A549 (cell line): Measurements from ENCODE around the gene SLC43A3. TPM values are rescaled to one million over a fixed set of nuclear protein-coding genes. Genes with fewer than 3 reads are reported as not detected.

ENCODE experiments used
- ATAC-seq, 2 experiments: fragments of 200-7000 bp in 1 of 2; fragments of >200 bp in 1 of 2; cut with Nextera tagmentation in 1 of 2; cut with Tn5 transposase in 1 of 2; 3 replicates each; pipeline versions ENCODE4 v1.8.0 to v1.9.1; 2018 to 2020; ENCODE audit warnings: mild to moderate bottlenecking in 1 of 2, moderate library complexity in 1 of 2
- CTCF ChIA-PET: fragments of 300-600 bp; sonication (Branson Sonifier 250); formaldehyde crosslinking; extraction: SDS; loops from one replicate; lab custom pipeline; 2021; ENCODE audit warnings: antibody characterized with exemption, inconsistent platforms; lab: Yijun Ruan, JAX
- POLR2A ChIA-PET: fragments of 350-600 bp; formaldehyde crosslinking; extraction: SDS; loops from one replicate; lab custom pipeline; 2021; ENCODE audit warnings: antibody characterized with exemption, inconsistent platforms; lab: Yijun Ruan, JAX
- DNase-seq, 2 experiments: peaks; one replicate each; pipeline versions ENCODE4 v3.0.0 to v3.0.0-alpha.2; 2011 to 2016; ENCODE audit warnings: low read depth in 1 of 2, low spot score in 1 of 2
- FAIRE-seq: peaks from 2 replicates; lab custom pipeline; 2011; peaks lifted over from hg19 to GRCh38; lab: Jason Lieb, UNC
- H3K27ac ChIP-seq, 2 experiments: fragments of >200 bp; sonication (Bioruptor Twin); formaldehyde crosslinking; 3 replicates each; pipeline ENCODE4 v1.5.1; 2016 to 2017
- H3K4me1 ChIP-seq: fragments of >200 bp; sonication (Bioruptor Twin); formaldehyde crosslinking; 3 replicates; pipeline ENCODE4 v1.6.1; 2016
- H3K4me2 ChIP-seq: fragments of >200 bp; sonication (Bioruptor Twin); formaldehyde crosslinking; 3 replicates; pipeline ENCODE4 v1.6.1; 2016
- H3K4me3 ChIP-seq: fragments of >200 bp; sonication (Bioruptor Twin); formaldehyde crosslinking; 3 replicates; pipeline ENCODE4 v1.5.1; 2016
- H3K9me3 ChIP-seq: fragments of >200 bp; sonication (Bioruptor Twin); formaldehyde crosslinking; 3 replicates; pipeline ENCODE4 v1.6.1; 2016
- BHLHE40 ChIP-seq: IDR thresholded peaks from 2 replicates; pipeline ENCODE4 v1.6.1; 2012; ENCODE audit warnings: low read depth, low read length, inconsistent platforms
- CBX8 ChIP-seq: fragments of 200-600 bp; sonication (generic); IDR thresholded peaks from 2 replicates; pipeline ENCODE4 v1.6.1; 2016
- CTCF ChIP-seq: fragments of >200 bp; sonication (Bioruptor Twin); formaldehyde crosslinking; IDR thresholded peaks from 3 replicates; pipeline ENCODE4 v1.5.1; 2016
- EP300 ChIP-seq, 2 experiments: fragments of >200 bp; sonication (Bioruptor Twin); formaldehyde crosslinking; IDR thresholded peaks; 2 replicates in 1 of 2; 3 replicates in 1 of 2; pipeline ENCODE4 v1.6.1; 2016 to 2017
- GATA3 ChIP-seq: IDR thresholded peaks from 2 replicates; pipeline ENCODE4 v1.6.1; 2012; ENCODE audit warnings: borderline replicate concordance
- HOXA7 ChIP-seq: fragments of 250-450 bp; sonication (Bioruptor Pico); IDR thresholded peaks from 2 replicates; pipeline ENCODE4 v1.5.0; 2020; ENCODE audit warnings: mild to moderate bottlenecking, moderate library complexity
- KDM1A ChIP-seq: fragments of 200-600 bp; sonication (generic); IDR thresholded peaks from 2 replicates; pipeline ENCODE4 v1.6.1; 2016; ENCODE audit warnings: low read depth, mild to moderate bottlenecking
- MAX ChIP-seq: IDR thresholded peaks from 2 replicates; pipeline ENCODE4 v1.6.1; 2012
- MAZ ChIP-seq: fragments of 150-350 bp; IDR thresholded peaks from 2 replicates; pipeline ENCODE4 v1.6.1; 2014; ENCODE audit warnings: antibody characterized with exemption, low read depth, low read length, borderline replicate concordance
- MYC ChIP-seq: IDR thresholded peaks from 2 replicates; pipeline ENCODE4 v1.6.1; 2012; ENCODE audit warnings: mild to moderate bottlenecking, inconsistent platforms, low read length, improper control_type of control experiment, borderline replicate concordance
- NR3C1 ChIP-seq: fragments of >200 bp; sonication (Bioruptor Twin); formaldehyde crosslinking; IDR thresholded peaks from 3 replicates; pipeline ENCODE4 v1.6.1; 2017
- RAD21 ChIP-seq, 2 experiments: fragments of >200 bp in 1 of 2; sonication (Bioruptor Twin) in 1 of 2; formaldehyde crosslinking in 1 of 2; IDR thresholded peaks in 1 of 2; conservative IDR thresholded peaks in 1 of 2; 2 replicates in 1 of 2; 3 replicates in 1 of 2; pipeline ENCODE4 v1.6.1; 2012 to 2018; ENCODE audit warnings: inconsistent platforms in 1 of 2
- RCOR1 ChIP-seq: fragments of 150-350 bp; IDR thresholded peaks from 2 replicates; pipeline ENCODE4 v1.6.1; 2014; ENCODE audit warnings: antibody characterized with exemption, low read length, low read depth
- SMC3 ChIP-seq: fragments of >200 bp; sonication (Bioruptor Twin); formaldehyde crosslinking; IDR thresholded peaks from 3 replicates; pipeline ENCODE4 v1.6.1; 2018; ENCODE audit warnings: inconsistent platforms
- ZSCAN20 ChIP-seq: fragments of 250-450 bp; sonication (Bioruptor Pico); IDR thresholded peaks from 2 replicates; pipeline ENCODE4 v1.8.0; 2022; ENCODE audit warnings: mild to moderate bottlenecking, moderate library complexity
- WGBS: methylation state at CpG from one replicate; pipeline ENCODE4 v1.1.6; 2017; ENCODE audit errors: missing lambda C conversion rate; 5-methylcytosine and 5-hydroxymethylcytosine counted together
- polyA plus RNA-seq, 4 experiments: library from polyadenylated mRNA; depleted of rRNA in 3 of 4; stranded (reverse); fragments of >200 nt; fragmentation: RNase III in 1 of 4; extraction: RNeasy Plus Mini Kit Qiagen cat#74134 plus additional on column Dnase treatment in 1 of 4; gene quantifications; 2 replicates in 3 of 4; 3 replicates in 1 of 4; pipeline ENCODE4 v1.2.3, GENCODE V29; 2011 to 2017
- TF ChIP-seq, protein P1 (sequence below): fragments of 250-450 bp; sonication (Bioruptor Pico); IDR thresholded peaks from 2 replicates; pipeline ENCODE4 v1.5.0; 2021; ENCODE audit warnings: mild to moderate bottlenecking, moderate library complexity, borderline replicate concordance

SLC43A3 gene
- polyA plus RNA-seq, 2 of the 4 experiments (the other 2 are of a cell fraction), result 0.12 to 0.30 TPM

- POLR2A ChIA-PET, result no interaction called here
- Histone ChIP-seq H3K27ac (no peak overlapping the region), H3K4me2 (no peak overlapping the region), H3K4me3 (no peak overlapping the region)
- FAIRE-seq (no peak), DNase-seq (no peak), ATAC-seq (no peak)
- CTCF ChIA-PET, result interaction anchor here (1.5 to 1.6 kb wide), 2 partner anchors 37 kb away, joined by 7 to 10 read pairs; no protein-coding TSS in a partner anchor
- 59% methylated on average over 4 of the region's 4 CpGs for WGBS
- TF ChIP-seq SMC3 (no peak), CBX8 (no peak), HOXA7 (CRISPR knock-in tag) (no peak), EP300 (IDR thresholded peaks at IDR 0.05) (no peak), CTCF (no peak), BHLHE40 (no peak), RCOR1 (no peak), MAX (no peak)
- TF ChIP-seq, all 56 proteins: peak for 0
- Histone ChIP-seq H3K9me3 (no peaks in the 10 kb centered on the region), H3K4me1 (peaks cover 16% of the 10 kb centered on the region)
Observed at GRCh38 chr11:57421066-57421465, 5.9 kb downstream of the SLC43A3 start.

- DNase-seq (no peak), FAIRE-seq (no peak), ATAC-seq (no peak)
- Histone ChIP-seq H3K4me3 (no peak overlapping the region), H3K4me1 (0 out of 3 replicates have a peak, but pooled peaks cover 4% of the 10 kb centered on the region), H3K9me3 (no peaks in the 10 kb centered on the region), H3K27ac (no peak overlapping the region), H3K4me2 (no peak overlapping the region)
- TF ChIP-seq SMC3 (no peak), RAD21 (conservative IDR thresholded peaks at IDR 0.05 in 1 of 2, IDR thresholded peaks at IDR 0.05 in 1 of 2) (no peak), CTCF (no peak), MYC (no peak), RCOR1 (no peak), NR3C1 (no peak), ZSCAN20 (CRISPR knock-in tag) (no peak)
- 30% methylated on average over 3 of the region's 3 CpGs for WGBS
- POLR2A ChIA-PET, result no interaction called here
- CTCF ChIA-PET, result interaction anchor here (0.8 to 2.2 kb wide), 8 partner anchors 14 to 73 kb away, joined by 3 to 13 read pairs (median 4); no protein-coding TSS in a partner anchor
Observed at GRCh38 chr11:57419146-57419545, 7.8 kb downstream of the SLC43A3 start.

GRCh38 chr11:57418131-57418530, 8.8 kb downstream of the SLC43A3 start:
- ChIA-PET CTCF (interaction anchor here (0.7 to 2.2 kb wide), 8 partner anchors 13 to 72 kb away, joined by 3 to 13 read pairs (median 4); no protein-coding TSS in a partner anchor), POLR2A (no interaction called here)
- Histone ChIP-seq H3K9me3 (no peaks in the 10 kb centered on the region), H3K4me3 (no peak overlapping the region), H3K4me1 (0 out of 3 replicates have a peak, but pooled peaks cover 4% of the 10 kb centered on the region), H3K4me2 (no peak overlapping the region), H3K27ac (no peak overlapping the region)
- TF ChIP-seq KDM1A, result no peak
- no peak for TF ChIP-seq GATA3
- TF ChIP-seq, protein P1, sequence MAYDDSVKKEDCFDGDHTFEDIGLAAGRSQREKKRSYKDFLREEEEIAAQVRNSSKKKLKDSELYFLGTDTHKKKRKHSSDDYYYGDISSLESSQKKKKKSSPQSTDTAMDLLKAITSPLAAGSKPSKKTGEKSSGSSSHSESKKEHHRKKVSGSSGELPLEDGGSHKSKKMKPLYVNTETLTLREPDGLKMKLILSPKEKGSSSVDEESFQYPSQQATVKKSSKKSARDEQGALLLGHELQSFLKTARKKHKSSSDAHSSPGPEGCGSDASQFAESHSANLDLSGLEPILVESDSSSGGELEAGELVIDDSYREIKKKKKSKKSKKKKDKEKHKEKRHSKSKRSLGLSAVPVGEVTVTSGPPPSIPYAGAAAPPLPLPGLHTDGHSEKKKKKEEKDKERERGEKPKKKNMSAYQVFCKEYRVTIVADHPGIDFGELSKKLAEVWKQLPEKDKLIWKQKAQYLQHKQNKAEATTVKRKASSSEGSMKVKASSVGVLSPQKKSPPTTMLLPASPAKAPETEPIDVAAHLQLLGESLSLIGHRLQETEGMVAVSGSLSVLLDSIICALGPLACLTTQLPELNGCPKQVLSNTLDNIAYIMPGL (CRISPR knock-in tag), result no peak
- TF ChIP-seq MAZ, result no peak
- ATAC-seq, result no peak
- FAIRE-seq, result no peak
- DNase-seq, result no peak
